Measurements from ENCODE around the gene UACA.

UACA gene

DNA sequence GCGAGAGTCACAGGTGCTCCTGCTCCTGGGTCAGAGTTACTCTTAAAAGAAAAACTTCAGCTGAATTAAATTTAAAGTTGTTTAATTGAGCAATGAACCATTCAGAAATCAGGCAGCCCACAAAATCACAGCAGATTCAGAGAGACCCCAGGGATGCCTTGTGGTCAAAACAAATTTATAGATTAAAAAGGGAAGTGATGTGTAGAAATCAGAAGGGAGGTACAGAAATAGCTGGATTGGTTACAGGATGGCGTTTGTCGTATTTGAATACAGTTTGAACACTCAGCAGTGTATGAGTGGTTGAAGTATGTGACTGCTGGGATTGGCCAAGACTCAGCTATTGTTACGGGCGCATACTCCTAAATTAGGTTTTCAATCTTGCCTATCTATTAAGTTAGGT lies 58.6 kb downstream of the UACA start:
- Histone ChIP-seq H3K27me3 (ENCODE audit: insufficient read depth, poor library complexity, severe bottlenecking) (no peaks in the 10 kb centered on the region), H3K9me3 (ENCODE audit: severe bottlenecking) (no peaks in the 10 kb centered on the region), H3K27ac (ENCODE audit: poor library complexity, severe bottlenecking) (no peak overlapping the region), H3K4me3 (ENCODE audit: severe bottlenecking) (no peak overlapping the region), H3K36me3 (ENCODE audit: low read depth) (no peaks in the 10 kb centered on the region), H3K4me1 (ENCODE audit: insufficient read depth, poor library complexity, severe bottlenecking) (peaks cover 48% of the 10 kb centered on the region)
- no peak for DNase-seq (ENCODE audit: low spot score)
- no peak for TF ChIP-seq CTCF (IDR thresholded peaks at IDR 0.05; ENCODE audit: poor library complexity, severe bottlenecking)
- no peak for ATAC-seq (ENCODE audit: low read depth)

DNA sequence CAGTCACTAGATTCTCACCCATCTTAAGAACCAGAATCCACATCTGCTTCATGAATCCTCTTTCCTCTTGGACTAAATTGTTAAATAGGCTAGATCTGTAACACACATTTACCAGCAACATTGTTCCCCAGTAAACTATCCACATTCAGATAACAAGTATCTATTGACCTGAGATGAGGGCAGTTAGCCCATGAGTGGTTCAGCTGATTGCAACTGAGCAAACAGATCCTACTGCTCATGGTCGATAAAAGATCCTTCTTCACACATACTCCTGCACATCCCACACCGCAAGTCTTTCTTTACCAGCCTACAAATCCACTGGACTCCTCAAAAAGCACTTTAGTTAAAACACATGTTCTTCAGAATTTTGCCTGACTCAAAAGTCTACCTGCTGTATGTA lies 59.2 kb downstream of the UACA start:
- H3K27me3 ChIP-seq (ENCODE audit: insufficient read depth, poor library complexity, severe bottlenecking): no peaks in the 10 kb centered on the region

DNA sequence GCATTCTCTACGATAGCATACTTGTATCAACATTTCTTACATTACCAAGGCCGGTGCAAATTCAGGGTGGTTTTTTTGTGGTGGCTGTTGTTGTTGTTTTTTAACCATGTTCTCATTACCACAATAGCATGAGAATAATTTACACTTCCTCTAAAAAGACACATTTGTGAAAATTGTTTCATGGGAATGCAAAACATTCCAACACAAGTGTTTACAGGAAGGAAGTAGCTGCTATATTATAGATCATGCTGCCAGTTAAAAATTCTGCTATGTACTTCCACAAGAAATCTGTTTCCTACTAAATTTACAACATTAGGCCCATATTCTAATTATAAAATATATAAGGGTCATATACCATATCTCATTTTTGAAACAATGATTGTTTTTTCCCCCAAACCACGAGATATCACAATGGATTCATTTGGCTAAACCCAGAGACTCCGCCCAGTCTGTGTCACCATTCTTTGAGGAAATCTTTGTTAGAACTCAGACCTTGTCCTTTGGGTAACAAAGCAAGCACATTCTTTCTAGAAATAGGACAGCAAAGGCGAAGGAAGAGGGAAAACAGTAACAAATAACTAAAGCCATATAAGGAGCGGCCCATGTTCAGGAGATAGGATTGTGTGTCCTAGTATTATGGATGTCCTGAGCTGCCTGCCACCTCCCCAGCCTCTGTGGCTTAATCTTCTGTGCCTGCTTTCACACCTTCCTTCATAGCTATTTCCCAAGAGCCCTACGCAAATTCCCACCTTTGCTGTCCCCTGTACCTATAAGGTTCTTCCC lies 60.1 kb downstream of the UACA start:
- Histone ChIP-seq H3K27ac (ENCODE audit: poor library complexity, severe bottlenecking) (peak overlapping the region; percentile 35), H3K36me3 (ENCODE audit: low read depth) (0 out of 2 replicates have a peak, but pooled peaks cover 9% of the 10 kb centered on the region), H3K4me1 (ENCODE audit: insufficient read depth, poor library complexity, severe bottlenecking) (peaks cover 58% of the 10 kb centered on the region), H3K9me3 (ENCODE audit: severe bottlenecking) (no peaks in the 10 kb centered on the region), H3K27me3 (ENCODE audit: insufficient read depth, poor library complexity, severe bottlenecking) (no peaks in the 10 kb centered on the region), H3K4me3 (ENCODE audit: severe bottlenecking) (no peak overlapping the region)
- DNase-seq (ENCODE audit: low spot score) (no peak), ATAC-seq (ENCODE audit: low read depth) (no peak)
- TF ChIP-seq CTCF (IDR thresholded peaks at IDR 0.05; ENCODE audit: poor library complexity, severe bottlenecking): no peak

More for the DNA sequence above, 59.2 kb downstream of the UACA start:
- Histone ChIP-seq H3K9me3 (ENCODE audit: severe bottlenecking) (no peaks in the 10 kb centered on the region), H3K4me1 (ENCODE audit: insufficient read depth, poor library complexity, severe bottlenecking) (peaks cover 54% of the 10 kb centered on the region), H3K4me3 (ENCODE audit: severe bottlenecking) (no peak overlapping the region), H3K36me3 (ENCODE audit: low read depth) (0 out of 2 replicates have a peak, but pooled peaks cover under 1% of the 10 kb centered on the region), H3K27ac (ENCODE audit: poor library complexity, severe bottlenecking) (no peak overlapping the region)
- TF ChIP-seq CTCF (IDR thresholded peaks at IDR 0.05; ENCODE audit: poor library complexity, severe bottlenecking): no peak
- ATAC-seq (ENCODE audit: low read depth) (no peak), DNase-seq (ENCODE audit: low spot score) (no peak)

GRCh38 chr15:70702584-70702983 lies 60.8 kb downstream of the UACA start:
- Histone ChIP-seq H3K4me3 (ENCODE audit: severe bottlenecking) (no peak overlapping the region), H3K27me3 (ENCODE audit: insufficient read depth, poor library complexity, severe bottlenecking) (no peaks in the 10 kb centered on the region), H3K4me1 (ENCODE audit: insufficient read depth, poor library complexity, severe bottlenecking) (peaks cover 61% of the 10 kb centered on the region), H3K36me3 (ENCODE audit: low read depth) (0 out of 2 replicates have a peak, but pooled peaks cover 12% of the 10 kb centered on the region), H3K27ac (ENCODE audit: poor library complexity, severe bottlenecking) (peak overlapping the region; percentile 35), H3K9me3 (ENCODE audit: severe bottlenecking) (no peaks in the 10 kb centered on the region)
- no peak for ATAC-seq (ENCODE audit: low read depth)
- TF ChIP-seq CTCF (IDR thresholded peaks at IDR 0.05; ENCODE audit: poor library complexity, severe bottlenecking): no peak
- DNase-seq (ENCODE audit: low spot score): no peak

Measured in RWPE2 (cell line).